ENCODE measurements around the gene NPHP4.

DNA sequence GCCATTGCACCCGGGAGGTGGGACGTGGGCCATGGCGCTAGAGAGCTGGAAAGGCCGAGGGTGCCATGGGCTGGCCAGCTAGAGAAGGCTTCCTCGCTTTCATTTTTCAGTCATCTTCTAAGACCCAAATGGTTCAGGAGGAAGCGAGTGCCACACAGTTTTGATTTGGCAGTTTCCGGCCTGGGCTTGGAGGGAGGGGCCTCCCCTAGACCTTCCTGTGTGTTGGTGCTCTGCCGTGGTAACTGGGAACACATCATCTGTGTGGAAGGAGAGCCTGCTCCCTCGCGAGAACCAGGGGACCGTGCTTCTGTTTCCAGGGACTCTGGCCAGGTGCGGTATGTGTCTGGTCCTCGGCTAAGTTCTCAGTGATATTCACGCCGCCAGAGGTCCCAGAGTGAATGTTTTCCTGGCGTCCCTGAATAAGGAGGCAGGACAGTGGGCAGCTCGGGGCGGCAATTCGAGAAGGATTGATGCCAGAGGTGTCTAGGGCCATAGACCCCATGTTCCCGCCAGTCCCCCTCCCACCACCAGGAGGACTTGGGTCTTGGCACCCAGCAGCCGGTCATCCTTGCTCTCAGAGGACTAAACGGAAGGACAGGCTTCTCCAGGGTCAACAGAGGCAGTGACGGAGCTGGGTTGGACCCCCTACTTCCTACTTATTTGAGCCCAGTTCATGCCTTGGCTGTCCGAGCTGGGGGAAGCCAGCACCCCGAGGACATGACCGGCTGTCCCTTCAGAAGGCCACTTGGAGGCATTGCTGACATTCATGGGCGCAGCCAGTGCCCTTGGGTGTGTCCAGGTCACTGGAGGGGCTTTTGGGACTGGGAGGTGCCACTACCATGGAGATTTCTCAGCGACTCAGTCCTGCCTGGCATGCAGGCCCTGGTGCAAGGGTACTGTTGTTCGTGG, 2.7 kb upstream of the NPHP4 start:
- TF ChIP-seq, protein P1, sequence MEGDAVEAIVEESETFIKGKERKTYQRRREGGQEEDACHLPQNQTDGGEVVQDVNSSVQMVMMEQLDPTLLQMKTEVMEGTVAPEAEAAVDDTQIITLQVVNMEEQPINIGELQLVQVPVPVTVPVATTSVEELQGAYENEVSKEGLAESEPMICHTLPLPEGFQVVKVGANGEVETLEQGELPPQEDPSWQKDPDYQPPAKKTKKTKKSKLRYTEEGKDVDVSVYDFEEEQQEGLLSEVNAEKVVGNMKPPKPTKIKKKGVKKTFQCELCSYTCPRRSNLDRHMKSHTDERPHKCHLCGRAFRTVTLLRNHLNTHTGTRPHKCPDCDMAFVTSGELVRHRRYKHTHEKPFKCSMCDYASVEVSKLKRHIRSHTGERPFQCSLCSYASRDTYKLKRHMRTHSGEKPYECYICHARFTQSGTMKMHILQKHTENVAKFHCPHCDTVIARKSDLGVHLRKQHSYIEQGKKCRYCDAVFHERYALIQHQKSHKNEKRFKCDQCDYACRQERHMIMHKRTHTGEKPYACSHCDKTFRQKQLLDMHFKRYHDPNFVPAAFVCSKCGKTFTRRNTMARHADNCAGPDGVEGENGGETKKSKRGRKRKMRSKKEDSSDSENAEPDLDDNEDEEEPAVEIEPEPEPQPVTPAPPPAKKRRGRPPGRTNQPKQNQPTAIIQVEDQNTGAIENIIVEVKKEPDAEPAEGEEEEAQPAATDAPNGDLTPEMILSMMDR (IDR thresholded peaks at IDR 0.05), result no peak
- TF ChIP-seq POLR2A (IDR thresholded peaks at IDR 0.05), result no peak
